A673 (cell line): ENCODE results near the gene RETREG3.

Experiments
- EZH2 ChIP-seq: fragments of 200-600 bp; sonication (generic); IDR thresholded peaks from 2 replicates; pipeline ENCODE4 v1.6.1; 2017; ENCODE audit warnings: borderline replicate concordance, low read depth, mild to moderate bottlenecking, mixed read lengths, antibody characterized with exemption, low read length; ENCODE audit not compliant: poor library complexity, severe bottlenecking
- TF ChIP-seq, protein P1 (sequence below): fragments of 300-800, 200-600 bp; sonication (generic); conservative IDR thresholded peaks from 2 replicates; pipeline ENCODE4 v1.5.1; 2017; ENCODE audit warnings: low read depth, mild to moderate bottlenecking, antibody characterized with exemption, low read length, moderate library complexity, mixed read lengths

DNA sequence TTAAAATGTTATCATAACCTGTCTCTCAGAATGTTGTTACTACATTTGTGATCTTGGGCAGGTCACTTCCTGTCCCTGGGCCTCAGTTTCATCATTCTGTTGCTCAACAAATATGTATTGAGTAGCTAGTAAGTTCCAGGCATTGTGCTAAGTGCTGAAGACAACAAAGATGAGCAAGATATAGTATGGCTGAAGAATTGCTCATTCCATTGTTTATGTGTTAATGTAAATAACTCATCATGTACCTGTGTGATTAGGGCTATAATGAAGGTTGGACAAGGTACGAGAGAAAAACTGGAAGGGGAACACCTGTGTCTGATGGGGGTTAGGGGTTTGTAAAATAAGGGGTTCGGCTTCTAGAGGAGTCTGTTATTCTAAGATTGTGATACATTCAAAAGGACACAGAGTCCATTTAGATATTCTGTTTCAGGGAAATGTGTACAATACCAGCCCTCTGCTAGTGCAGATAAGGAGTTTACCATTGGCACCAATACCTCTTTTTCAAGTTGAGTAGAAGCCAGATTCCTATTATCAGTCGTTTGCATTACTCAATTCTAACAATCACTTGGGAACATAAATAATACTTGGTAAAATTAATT lies 20.3 kb upstream of the RETREG3 start:
- TF ChIP-seq, protein P1, sequence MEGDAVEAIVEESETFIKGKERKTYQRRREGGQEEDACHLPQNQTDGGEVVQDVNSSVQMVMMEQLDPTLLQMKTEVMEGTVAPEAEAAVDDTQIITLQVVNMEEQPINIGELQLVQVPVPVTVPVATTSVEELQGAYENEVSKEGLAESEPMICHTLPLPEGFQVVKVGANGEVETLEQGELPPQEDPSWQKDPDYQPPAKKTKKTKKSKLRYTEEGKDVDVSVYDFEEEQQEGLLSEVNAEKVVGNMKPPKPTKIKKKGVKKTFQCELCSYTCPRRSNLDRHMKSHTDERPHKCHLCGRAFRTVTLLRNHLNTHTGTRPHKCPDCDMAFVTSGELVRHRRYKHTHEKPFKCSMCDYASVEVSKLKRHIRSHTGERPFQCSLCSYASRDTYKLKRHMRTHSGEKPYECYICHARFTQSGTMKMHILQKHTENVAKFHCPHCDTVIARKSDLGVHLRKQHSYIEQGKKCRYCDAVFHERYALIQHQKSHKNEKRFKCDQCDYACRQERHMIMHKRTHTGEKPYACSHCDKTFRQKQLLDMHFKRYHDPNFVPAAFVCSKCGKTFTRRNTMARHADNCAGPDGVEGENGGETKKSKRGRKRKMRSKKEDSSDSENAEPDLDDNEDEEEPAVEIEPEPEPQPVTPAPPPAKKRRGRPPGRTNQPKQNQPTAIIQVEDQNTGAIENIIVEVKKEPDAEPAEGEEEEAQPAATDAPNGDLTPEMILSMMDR: no peak
- TF ChIP-seq EZH2: no peak
